Fibroblast of skin of right biceps (primary cell): ENCODE measurements around the gene KCNK6.

Source experiments
- DNase-seq: peaks from one replicate; pipeline ENCODE4 v3.0.0-alpha.2; 2013

KCNK6 gene

DNA sequence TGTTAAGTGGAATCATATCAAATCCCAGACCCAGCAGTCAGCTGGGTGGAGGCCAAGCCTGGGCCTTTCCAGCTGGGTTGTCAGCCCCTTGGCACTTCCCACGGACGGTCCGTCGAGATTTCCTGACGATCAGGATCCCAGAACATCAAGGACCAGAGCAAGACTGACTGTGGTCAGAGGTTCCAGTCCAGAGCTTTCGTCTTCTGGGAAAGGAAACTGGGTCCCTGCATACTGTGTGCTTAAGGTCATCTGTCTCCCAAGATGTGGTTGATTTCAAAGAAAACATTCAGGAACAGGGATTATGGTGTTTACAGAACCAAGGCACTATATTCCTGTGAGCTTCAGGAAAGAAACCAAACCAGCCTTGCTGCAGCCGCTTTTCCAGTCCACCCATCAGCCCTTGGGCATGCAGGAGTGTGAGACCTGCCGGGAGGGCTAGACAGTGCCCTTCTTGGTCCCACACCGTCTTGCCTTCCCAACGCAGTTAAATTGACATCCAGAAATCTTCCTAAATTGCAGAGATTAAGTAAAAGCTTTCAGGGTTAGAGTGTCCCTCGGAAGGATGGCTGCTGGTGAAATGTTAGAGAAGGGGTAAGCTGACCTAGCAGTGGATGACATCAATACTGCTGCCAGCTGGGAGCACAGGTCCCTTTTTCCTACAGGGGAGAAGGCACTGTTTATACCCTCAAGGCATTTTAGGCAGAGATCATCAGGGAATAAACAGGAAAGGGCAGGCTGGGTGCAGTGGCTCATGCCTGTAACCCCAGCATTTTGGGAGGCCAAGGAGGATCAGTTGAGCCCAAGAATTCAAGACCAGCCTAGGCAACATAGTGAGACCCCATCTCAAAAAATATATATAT lies 20.6 kb upstream of the KCNK6 start:
- no peak for DNase-seq

GRCh38 chr19:38303517-38304351 lies 15.9 kb upstream of the KCNK6 start, which contains the start of gene C19orf33:
C19orf33 (plus strand) TSS chr19:38304251; CDS start chr19:38304262, 11 bp downstream.
- DNase-seq: peak; percentile 10

DNA sequence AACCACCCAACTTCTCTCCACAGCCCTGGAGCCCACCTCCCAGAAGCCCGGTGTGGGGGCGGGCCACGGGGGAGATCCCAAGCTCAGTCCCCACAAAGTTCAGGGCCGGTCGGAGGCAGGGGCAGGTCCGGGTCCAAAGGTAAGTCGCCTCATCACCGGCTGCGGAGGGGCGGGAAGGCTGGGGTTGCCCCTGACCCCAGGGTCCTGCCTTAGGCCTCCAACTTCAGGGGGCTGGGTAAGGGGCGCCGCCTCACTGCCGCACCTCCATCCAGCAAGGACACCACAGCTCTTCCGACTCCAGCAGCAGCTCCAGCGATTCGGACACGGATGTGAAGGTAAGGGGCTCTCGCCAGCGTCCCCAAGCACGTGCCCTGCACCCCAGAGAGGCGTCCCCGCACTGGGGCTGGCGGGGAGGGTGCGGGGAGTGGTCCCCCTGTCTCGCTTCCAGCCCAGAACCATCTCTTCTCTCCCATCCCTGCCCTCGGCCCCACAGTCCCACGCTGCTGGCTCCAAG lies 15.2 kb upstream of the KCNK6 start:
- DNase-seq: no peak

- no peak for DNase-seq
Observed at GRCh38 chr19:38304866-38305429, 14.7 kb upstream of the KCNK6 start.

DNA sequence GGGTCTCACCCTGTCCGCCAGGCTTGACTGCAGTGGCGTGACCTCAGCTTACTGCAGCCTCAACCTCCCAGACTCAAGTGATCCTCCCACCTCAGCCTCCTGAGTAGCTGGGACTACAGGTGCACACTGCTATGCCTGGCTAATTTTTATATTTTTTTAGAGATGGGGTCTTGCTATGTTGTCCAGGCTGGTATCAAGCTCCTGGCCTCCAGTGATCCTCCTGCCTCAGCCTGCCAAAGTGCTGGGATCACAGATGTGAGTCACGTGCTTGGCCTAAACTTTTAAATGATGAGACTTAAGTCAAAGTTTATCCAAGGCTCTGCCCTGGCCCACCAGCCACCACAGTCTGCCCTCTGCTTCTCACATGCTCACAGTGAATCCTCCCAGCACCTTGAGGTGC lies 13.4 kb upstream of the KCNK6 start:
- DNase-seq: no peak

GRCh38 chr19:38307076-38307475 lies 12.6 kb upstream of the KCNK6 start:
- no peak for DNase-seq

DNA sequence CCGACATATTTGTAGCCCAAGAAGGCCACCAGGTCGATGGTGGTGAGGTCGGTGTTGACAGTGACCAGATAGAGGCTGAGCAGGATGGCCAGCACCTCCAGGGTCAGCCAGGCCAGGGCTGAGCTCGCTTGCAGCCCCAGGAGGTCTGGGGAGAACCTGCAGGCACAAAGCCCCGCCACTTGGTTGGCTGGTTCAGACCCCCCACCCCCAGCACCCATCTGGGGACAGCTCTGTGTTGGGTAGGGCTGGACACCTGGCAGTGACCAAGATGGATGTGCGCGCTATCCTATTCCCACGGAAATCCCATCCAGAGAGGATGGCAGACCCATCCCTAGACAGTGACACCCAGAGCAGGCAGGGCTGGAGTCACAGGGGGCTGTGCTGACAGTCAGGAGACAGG lies 12.0 kb upstream of the KCNK6 start:
- no peak for DNase-seq

DNA sequence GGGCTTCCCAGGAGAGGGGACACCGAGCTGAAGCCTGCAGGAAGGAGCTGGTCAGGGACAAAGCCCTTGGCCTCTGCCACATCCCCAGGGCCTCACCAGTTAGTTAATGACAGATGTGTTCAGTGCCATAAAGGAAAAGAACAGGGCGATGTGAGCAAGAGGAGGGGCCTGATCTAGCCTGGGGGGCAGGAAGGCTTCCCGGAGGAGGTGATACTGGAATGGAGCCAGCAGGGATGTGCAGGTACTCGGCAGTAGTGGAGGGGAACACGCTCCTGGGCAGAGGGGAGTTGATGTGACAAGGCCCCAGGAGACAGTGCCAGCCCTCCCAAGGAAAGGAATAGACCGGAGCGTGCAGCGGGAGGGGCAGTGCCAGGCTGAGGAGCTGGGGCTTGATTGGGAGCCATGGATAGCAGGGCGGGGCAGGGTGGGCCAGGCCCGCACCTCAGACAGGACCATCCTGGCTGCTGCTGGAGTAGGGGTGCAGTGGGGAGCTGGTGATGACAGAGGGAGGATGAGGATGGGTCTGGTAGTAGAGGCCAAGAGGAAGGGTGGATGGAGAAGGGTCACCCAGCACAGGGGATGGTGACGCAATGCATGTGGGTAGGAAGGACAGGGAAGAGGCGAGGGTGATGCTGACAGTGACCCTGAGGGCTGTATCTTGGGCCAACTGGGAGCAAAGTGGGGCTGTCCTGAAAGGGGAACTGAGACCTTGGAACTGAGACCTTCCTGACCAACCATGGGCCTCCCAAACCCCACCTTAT lies 11.5 kb upstream of the KCNK6 start:
- DNase-seq: no peak

GRCh38 chr19:38308926-38309614 lies 10.6 kb upstream of the KCNK6 start:
- DNase-seq: no peak

DNA sequence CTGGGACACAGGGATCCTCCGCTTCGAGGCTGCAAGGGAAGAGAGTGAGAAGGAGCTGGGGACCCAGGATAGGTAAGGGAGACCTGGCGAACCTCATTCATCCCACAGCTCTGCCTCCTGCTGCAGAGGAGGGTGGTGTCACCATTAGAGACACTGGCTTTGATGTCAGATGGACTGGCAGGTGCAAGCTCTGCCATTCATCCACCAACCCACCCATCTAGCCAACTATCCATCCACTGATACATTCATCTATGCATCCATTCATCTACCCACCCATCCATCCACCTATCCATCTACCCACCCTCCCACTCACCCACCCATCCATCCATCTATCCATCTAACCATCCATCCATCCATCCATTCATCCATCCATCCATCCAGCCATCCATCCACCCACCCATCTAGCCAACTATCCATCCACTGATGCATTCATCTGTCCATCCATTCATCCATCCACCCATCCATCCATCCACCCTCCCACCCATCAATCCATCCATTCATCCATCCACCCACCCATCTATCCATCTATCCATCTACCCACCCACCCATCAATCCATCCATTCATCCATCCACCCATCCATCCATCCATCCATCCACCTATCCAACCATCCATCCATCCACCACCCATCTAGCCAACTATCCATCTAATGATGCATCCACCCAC lies 9.9 kb upstream of the KCNK6 start:
- DNase-seq: no peak

DNA sequence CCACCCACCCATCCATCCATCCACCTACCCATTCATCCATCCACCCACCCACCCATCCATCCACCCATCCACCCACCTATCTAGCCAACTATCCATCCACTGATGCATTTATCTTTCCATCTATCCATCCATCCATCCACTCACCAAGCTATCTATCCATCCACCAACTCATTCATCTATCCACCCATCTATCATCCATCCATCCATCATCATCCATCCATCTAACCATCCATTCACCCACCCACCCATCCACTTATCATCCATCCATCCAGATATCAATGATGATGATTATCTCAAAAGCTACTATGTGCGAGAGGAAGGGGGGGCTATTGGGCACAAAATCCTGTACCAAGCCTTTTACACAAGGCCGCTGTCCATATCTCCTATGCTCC lies 9.4 kb upstream of the KCNK6 start:
- no peak for DNase-seq

DNA sequence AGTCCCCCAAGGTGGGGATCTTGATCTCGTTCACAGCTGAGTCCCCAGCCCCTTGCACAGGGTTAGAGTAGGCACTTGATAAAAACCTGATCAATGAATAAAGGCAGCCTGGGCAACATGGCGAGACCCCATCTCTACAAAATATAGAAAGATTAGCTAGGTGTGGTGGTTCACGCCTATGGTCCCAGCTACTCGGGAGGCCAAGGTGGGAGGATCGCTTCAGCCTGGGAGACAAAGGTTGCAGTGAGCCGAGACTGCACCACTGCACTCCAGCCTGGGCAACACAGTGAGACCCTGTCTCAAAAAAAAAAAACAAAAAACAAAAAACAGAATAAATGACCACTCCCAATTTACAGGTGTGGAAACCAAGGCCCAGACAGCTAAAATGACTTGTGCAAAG lies 8.7 kb upstream of the KCNK6 start:
- DNase-seq: no peak

GRCh38 chr19:38315657-38316476 lies 3.8 kb upstream of the KCNK6 start, which contains the start of gene YIF1B:
YIF1B (minus strand) TSS chr19:38315947; CDS start chr19:38315917, 30 bp downstream.
- peak; percentile 98 for DNase-seq

DNA sequence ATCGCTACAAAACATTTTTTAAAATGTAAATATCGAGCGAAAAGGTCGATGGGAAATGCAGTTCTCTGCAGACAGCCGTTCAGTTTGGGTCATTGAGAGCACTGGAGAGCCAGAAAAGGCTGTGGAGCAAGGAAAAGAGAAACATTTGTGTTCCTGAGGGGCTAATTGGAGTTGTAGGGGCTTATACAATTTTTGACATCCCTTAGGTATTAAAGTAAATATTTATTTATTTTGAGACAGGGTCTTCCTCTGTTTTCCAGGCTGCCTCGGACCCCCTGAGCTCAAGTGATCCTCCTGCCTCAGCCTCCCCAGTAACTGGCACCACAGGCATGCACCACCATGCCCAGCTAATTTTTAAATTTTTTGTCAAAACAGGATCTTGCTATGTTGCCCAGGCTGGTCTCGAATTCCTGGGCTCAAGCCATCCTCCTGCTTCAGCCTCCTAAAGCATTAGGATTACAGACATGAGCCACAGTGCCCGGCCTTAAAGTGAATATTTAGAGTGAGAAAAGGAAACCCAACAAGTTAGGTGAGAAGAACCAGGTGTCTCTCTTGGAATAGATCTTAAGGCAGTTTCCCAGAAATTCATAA lies 3.1 kb upstream of the KCNK6 start:
- no peak for DNase-seq

GRCh38 chr19:38317104-38317612 lies 2.5 kb upstream of the KCNK6 start:
- no peak for DNase-seq

DNA sequence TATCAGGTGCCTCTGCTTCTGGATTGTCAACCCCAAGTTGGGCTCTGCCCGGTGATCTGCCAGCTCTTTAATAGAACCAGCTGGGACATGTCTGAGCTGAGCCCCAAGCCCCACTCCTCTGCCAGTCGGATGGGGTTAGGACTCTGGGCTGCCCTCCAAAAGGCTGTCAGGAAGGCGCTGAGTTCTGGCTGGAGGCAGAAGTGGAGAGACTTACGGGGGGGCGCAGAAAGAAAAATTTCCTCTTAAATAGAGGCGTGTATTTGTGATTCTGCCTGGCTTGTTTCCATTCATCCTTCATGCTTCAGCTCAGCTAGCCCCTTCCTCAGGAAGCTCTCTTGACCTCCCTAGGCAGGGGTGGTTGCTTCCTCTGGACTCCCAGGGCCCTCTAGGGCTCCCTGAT lies 985 bp upstream of the KCNK6 start:
- DNase-seq: no peak

- DNase-seq: no peak
Observed at GRCh38 chr19:38320969-38321339, 1.3 kb downstream of the KCNK6 start.

DNA sequence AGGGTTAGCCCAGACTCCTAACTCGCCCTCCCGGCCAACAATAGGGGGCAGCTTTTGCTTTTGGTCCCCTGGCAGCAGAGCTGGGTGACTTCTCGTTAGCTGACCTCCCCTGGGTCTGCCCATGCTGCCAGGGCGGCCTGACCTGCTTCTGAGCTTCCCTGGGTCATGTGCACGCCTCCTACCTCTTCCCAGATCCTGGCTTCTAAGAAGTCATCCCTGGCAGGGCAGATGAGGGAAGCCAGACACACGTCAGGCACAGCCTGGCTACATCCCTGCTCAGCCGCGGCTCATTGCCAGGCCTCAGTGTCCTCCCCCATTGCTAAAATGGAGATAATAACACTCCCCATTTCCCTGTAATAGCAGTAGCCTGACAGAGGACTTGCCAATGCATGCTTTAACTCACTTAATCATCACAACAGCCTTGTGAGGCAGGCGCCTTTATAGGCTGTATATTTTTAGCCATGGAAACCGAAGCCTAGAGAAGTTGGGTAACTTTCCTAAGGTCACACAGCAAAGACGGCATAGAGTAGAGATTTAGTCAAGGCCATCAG lies 2.1 kb downstream of the KCNK6 start:
- DNase-seq: no peak

GRCh38 chr19:38323291-38323690 lies 3.6 kb downstream of the KCNK6 start:
- no peak for DNase-seq

GRCh38 chr19:38324431-38324830 lies 4.8 kb downstream of the KCNK6 start:
- DNase-seq: no peak
